ENCODE measurements around the gene SGMS1. TPM values are rescaled to one million over a fixed set of nuclear protein-coding genes. Genes with fewer than 3 reads are reported as not detected.

The SGMS1 gene
- 42.2 to 56.6 TPM (median 48.2 TPM) in 5 replicates for total RNA-seq (2022; extraction: Qiagen RNA extraction)

GRCh38 chr10:50623663-50624412 lies at the start of gene SGMS1:
Gene SGMS1 (minus strand): TSS chr10:50623956. CDS start chr10:50344114, 279,842 bp downstream.

Other genes with a start within 250 kb of the SGMS1 start
- 3.2 to 5.3 TPM (median 3.7 TPM) in 5 replicates for gene ASAH2B, start 116.0 kb upstream of the SGMS1 start, total RNA-seq (2022; extraction: Qiagen RNA extraction)

Measured in A549 treated with Mapracorat at 1 μM for 4 hours (cell line).